ENCODE data around the gene CDH24. TPM values are rescaled to one million over a fixed set of nuclear protein-coding genes. Genes with fewer than 3 reads are reported as not detected.
A peak's percentile ranks its signal among the peaks of the same experiment; 100 is the strongest.

Gene CDH24
- total and polyA plus RNA-seq, 2 of the 13 experiments (the other 11 are each of a cell fraction or from before 2014, with no cell fraction given): 0.69 to 0.99 TPM

DNA sequence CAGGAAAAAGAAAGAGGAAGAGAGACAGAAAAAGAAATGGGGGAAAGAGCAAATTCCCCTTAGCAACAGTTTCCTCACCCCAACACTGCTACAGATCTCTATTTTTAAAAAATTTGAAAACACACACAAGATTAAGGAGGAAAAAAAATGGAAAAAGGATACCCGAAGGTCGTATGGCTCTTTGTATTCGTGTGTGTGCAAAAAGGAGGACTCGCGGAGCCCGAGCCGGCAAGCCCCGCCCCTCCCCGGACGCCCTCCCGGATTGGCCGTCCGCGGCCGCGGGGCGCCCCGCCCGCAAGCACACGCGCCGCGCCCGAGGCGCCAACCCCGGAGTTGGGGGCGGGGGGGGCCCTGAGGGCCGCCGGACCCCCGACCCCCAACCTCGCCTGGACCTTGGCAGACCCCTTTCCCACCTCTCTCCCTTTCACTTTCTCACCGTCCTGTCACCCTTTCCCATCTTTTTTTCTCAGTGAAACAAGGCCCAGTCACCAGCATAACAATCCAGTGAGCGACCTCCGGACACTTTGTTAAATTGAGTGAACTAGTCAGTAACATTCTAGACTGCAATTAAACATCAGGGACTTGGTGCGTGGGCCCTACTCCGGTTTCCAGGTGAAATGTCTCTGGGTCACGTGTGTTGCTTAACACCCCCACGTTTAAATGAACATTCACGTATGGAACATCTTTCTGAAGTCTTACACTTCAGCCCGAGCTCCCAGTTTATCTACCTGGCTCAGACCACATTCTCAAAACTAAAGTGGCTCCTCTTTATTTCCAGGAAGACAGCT, 47.2 kb downstream of the CDH24 start, which contains the start of gene C14orf93 (continued):
- TF ChIP-seq, protein P1, sequence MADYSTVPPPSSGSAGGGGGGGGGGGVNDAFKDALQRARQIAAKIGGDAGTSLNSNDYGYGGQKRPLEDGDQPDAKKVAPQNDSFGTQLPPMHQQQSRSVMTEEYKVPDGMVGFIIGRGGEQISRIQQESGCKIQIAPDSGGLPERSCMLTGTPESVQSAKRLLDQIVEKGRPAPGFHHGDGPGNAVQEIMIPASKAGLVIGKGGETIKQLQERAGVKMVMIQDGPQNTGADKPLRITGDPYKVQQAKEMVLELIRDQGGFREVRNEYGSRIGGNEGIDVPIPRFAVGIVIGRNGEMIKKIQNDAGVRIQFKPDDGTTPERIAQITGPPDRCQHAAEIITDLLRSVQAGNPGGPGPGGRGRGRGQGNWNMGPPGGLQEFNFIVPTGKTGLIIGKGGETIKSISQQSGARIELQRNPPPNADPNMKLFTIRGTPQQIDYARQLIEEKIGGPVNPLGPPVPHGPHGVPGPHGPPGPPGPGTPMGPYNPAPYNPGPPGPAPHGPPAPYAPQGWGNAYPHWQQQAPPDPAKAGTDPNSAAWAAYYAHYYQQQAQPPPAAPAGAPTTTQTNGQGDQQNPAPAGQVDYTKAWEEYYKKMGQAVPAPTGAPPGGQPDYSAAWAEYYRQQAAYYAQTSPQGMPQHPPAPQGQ (CRISPR knock-in tag; IDR thresholded peaks at IDR 0.05; ENCODE audit: borderline replicate concordance): no peak
- no peak for TF ChIP-seq ATM (IDR thresholded peaks at IDR 0.05; ENCODE audit: borderline replicate concordance)
- peak; percentile 33; the same call in 1 of the 2 replicates for TF ChIP-seq SIN3B (IDR thresholded peaks at IDR 0.05; ENCODE audit: low read length)
- no peak for TF ChIP-seq ZNF737 (CRISPR knock-in tag; IDR thresholded peaks at IDR 0.05; ENCODE audit: borderline replicate concordance)
- TF ChIP-seq KDM1A (CRISPR knock-in tag; IDR thresholded peaks at IDR 0.05): no peak
- no peak for TF ChIP-seq NFATC3 (CRISPR knock-in tag; IDR thresholded peaks at IDR 0.05)
- TF ChIP-seq MLXIP (CRISPR knock-in tag; IDR thresholded peaks at IDR 0.05; ENCODE audit: borderline replicate concordance): 0 out of 2 replicates have a peak, but pooled peaks have one; percentile 12
- peak; percentile 15; the same call in 1 of the 2 replicates for TF ChIP-seq RAD51 (IDR thresholded peaks at IDR 0.05; ENCODE audit: borderline replicate concordance)
- TF ChIP-seq NR2C2 (CRISPR knock-in tag; IDR thresholded peaks at IDR 0.05; ENCODE audit: borderline replicate concordance): peak; percentile 47; the same call in 1 of the 2 replicates
- TF ChIP-seq XRCC5 (optimal IDR thresholded peaks at IDR 0.05; ENCODE audit: low read length): no peak
- TF ChIP-seq ZNF263 (CRISPR knock-in tag; IDR thresholded peaks at IDR 0.05): peak; percentile 56
- no peak for TF ChIP-seq ZEB1 (IDR thresholded peaks at IDR 0.05; ENCODE audit: insufficient replicate concordance, low read depth)
- TF ChIP-seq PAX8 (CRISPR knock-in tag; IDR thresholded peaks at IDR 0.05; ENCODE audit: borderline replicate concordance): no peak
- TF ChIP-seq, protein P2, sequence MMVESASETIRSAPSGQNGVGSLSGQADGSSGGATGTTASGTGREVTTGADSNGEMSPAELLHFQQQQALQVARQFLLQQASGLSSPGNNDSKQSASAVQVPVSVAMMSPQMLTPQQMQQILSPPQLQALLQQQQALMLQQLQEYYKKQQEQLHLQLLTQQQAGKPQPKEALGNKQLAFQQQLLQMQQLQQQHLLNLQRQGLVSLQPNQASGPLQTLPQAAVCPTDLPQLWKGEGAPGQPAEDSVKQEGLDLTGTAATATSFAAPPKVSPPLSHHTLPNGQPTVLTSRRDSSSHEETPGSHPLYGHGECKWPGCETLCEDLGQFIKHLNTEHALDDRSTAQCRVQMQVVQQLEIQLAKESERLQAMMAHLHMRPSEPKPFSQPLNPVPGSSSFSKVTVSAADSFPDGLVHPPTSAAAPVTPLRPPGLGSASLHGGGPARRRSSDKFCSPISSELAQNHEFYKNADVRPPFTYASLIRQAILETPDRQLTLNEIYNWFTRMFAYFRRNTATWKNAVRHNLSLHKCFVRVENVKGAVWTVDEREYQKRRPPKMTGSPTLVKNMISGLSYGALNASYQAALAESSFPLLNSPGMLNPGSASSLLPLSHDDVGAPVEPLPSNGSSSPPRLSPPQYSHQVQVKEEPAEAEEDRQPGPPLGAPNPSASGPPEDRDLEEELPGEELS (CRISPR knock-in tag; IDR thresholded peaks at IDR 0.05): peak; percentile 50
- TF ChIP-seq, protein P3, sequence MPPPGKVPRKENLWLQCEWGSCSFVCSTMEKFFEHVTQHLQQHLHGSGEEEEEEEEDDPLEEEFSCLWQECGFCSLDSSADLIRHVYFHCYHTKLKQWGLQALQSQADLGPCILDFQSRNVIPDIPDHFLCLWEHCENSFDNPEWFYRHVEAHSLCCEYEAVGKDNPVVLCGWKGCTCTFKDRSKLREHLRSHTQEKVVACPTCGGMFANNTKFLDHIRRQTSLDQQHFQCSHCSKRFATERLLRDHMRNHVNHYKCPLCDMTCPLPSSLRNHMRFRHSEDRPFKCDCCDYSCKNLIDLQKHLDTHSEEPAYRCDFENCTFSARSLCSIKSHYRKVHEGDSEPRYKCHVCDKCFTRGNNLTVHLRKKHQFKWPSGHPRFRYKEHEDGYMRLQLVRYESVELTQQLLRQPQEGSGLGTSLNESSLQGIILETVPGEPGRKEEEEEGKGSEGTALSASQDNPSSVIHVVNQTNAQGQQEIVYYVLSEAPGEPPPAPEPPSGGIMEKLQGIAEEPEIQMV (CRISPR knock-in tag; IDR thresholded peaks at IDR 0.05; ENCODE audit: low read depth): peak; percentile 80
- TF ChIP-seq ZNF17 (CRISPR knock-in tag; IDR thresholded peaks at IDR 0.05): no peak
- no peak for TF ChIP-seq TCF7 (IDR thresholded peaks at IDR 0.05; ENCODE audit: low read depth)
- peak; percentile 87 for TF ChIP-seq ATF7-NPFF (CRISPR knock-in tag; IDR thresholded peaks at IDR 0.05; ENCODE audit: low read depth)
